ENCODE measurements around the gene TLL1. TPM values are rescaled to one million over a fixed set of nuclear protein-coding genes. Genes with fewer than 3 reads are reported as not detected.

TLL1 gene
- total RNA-seq, 1 experiment from 2014 or later, result 0.63 TPM

- DNase-seq (ENCODE audit: low spot score) (no peak), ATAC-seq (no peak)
- TF ChIP-seq RORB (CRISPR knock-in tag; IDR thresholded peaks at IDR 0.05) (no peak), USF2 (CRISPR knock-in tag; IDR thresholded peaks at IDR 0.05) (no peak), FOXK1 (CRISPR knock-in tag; IDR thresholded peaks at IDR 0.05) (no peak), ZNF121 (CRISPR knock-in tag; IDR thresholded peaks at IDR 0.05) (no peak), ZNF219 (CRISPR knock-in tag; IDR thresholded peaks at IDR 0.05; ENCODE audit: borderline replicate concordance) (no peak), GRHL2 (CRISPR knock-in tag; IDR thresholded peaks at IDR 0.05; ENCODE audit: insufficient replicate concordance, severe bottlenecking) (no peak), ZSCAN18 (CRISPR knock-in tag; IDR thresholded peaks at IDR 0.05) (no peak), FOXJ3 (CRISPR knock-in tag; IDR thresholded peaks at IDR 0.05; ENCODE audit: borderline replicate concordance) (no peak), CBFB (CRISPR knock-in tag; IDR thresholded peaks at IDR 0.05; ENCODE audit: low read depth) (no peak)
- Mint-ChIP-seq H3K9me3 (peaks cover 4% of the 10 kb centered on the region; the same call in 1 of the 2 replicates), H3K36me3 (no peaks in the 10 kb centered on the region), H3K27ac (no peak overlapping the region), H3K4me3 (no peak overlapping the region), H3K27me3 (ENCODE audit: low read depth) (no peaks in the 10 kb centered on the region), H3K4me1 (no peaks in the 10 kb centered on the region)
- POLR2A ChIA-PET, result no interaction called here
- CTCF ChIA-PET, result no interaction called here
Measured at GRCh38 chr4:166008510-166008909, 135.5 kb downstream of the TLL1 start.

GRCh38 chr4:166012129-166013030 lies 139.3 kb downstream of the TLL1 start:
- no peak for ATAC-seq
- Mint-ChIP-seq H3K9me3 (peaks cover 4% of the 10 kb centered on the region; the same call in 1 of the 2 replicates), H3K4me3 (no peak overlapping the region), H3K4me1 (no peaks in the 10 kb centered on the region), H3K27me3 (ENCODE audit: low read depth) (no peaks in the 10 kb centered on the region), H3K36me3 (no peaks in the 10 kb centered on the region), H3K27ac (peak overlapping the region; percentile 46; the same call in 1 of the 2 replicates)
- TF ChIP-seq PRDM15 (CRISPR knock-in tag; IDR thresholded peaks at IDR 0.05), result no peak
- no peak for DNase-seq (ENCODE audit: low spot score)
- ChIA-PET POLR2A (no interaction called here), CTCF (interaction anchor here (0.8 kb wide), 1 partner anchor 519 kb away, joined by 3 read pairs; no protein-coding TSS in a partner anchor)

- TF ChIP-seq ZNF512 (CRISPR knock-in tag; IDR thresholded peaks at IDR 0.05; ENCODE audit: borderline replicate concordance) (no peak), STAT6 (CRISPR knock-in tag; conservative IDR thresholded peaks at IDR 0.05; ENCODE audit: low read depth) (no peak)
- no peaks in the 10 kb centered on the region for H3K36me3 Mint-ChIP-seq
- H3K27me3 Mint-ChIP-seq (ENCODE audit: low read depth), result no peaks in the 10 kb centered on the region
- CTCF ChIA-PET, result no interaction called here
- no peaks in the 10 kb centered on the region for H3K4me1 Mint-ChIP-seq
- ATAC-seq, result no peak
- no peak overlapping the region for H3K4me3 Mint-ChIP-seq
- peaks cover 4% of the 10 kb centered on the region; the same call in 1 of the 2 replicates for H3K9me3 Mint-ChIP-seq
- no peak for DNase-seq (ENCODE audit: low spot score)
- POLR2A ChIA-PET, result no interaction called here
- no peak overlapping the region for H3K27ac Mint-ChIP-seq
Measured at GRCh38 chr4:166014411-166014810, 141.4 kb downstream of the TLL1 start.

All from WTC11 (cell line).